Inferior parietal cortex (tissue), 1 donor: ENCODE data around the gene RALGAPA1.
A peak's percentile ranks its signal among the peaks of the same experiment; 100 is the strongest.
"Not testable (repeated sequence)": the region's sequence is repeated elsewhere in the genome, so short reads cannot be mapped to it uniquely, and the experiment has no call there.

ENCODE experiments used
- DNase-seq: peaks from one replicate; pipeline ENCODE4 v3.0.0-alpha.2; 2016; ENCODE audit errors: extremely low spot score

RALGAPA1 gene

GRCh38 chr14:35761922-35762321 is 47.2 kb downstream of the RALGAPA1 start:
- no peak for DNase-seq

GRCh38 chr14:35760143-35760542 is 49.0 kb downstream of the RALGAPA1 start:
- DNase-seq: no peak

- no peak for DNase-seq
Measured at GRCh38 chr14:35758523-35759129, 50.5 kb downstream of the RALGAPA1 start.

GRCh38 chr14:35754671-35755070 is 54.4 kb downstream of the RALGAPA1 start:
- DNase-seq: no peak

GRCh38 chr14:35752380-35752779 is 56.7 kb downstream of the RALGAPA1 start:
- no peak for DNase-seq

GRCh38 chr14:35750202-35750904 is 58.7 kb downstream of the RALGAPA1 start:
- peak; percentile 19 for DNase-seq

- DNase-seq: no peak
Measured at GRCh38 chr14:35747379-35747778, 61.7 kb downstream of the RALGAPA1 start.

GRCh38 chr14:35742442-35742841 is 66.7 kb downstream of the RALGAPA1 start:
- DNase-seq: no peak

GRCh38 chr14:35742032-35742371 is 67.1 kb downstream of the RALGAPA1 start:
- no peak for DNase-seq

GRCh38 chr14:35741345-35742031 is 67.6 kb downstream of the RALGAPA1 start:
- no peak for DNase-seq

GRCh38 chr14:35740215-35740614 is 68.9 kb downstream of the RALGAPA1 start:
- no peak for DNase-seq

GRCh38 chr14:35735163-35735562 is 73.9 kb downstream of the RALGAPA1 start:
- DNase-seq: not testable (repeated sequence)

GRCh38 chr14:35733510-35733909 is 75.6 kb downstream of the RALGAPA1 start:
- DNase-seq: not testable (repeated sequence)

- DNase-seq: no peak
Measured at GRCh38 chr14:35730871-35731270, 78.2 kb downstream of the RALGAPA1 start.

- DNase-seq: no peak
Measured at GRCh38 chr14:35727764-35728163, 81.3 kb downstream of the RALGAPA1 start.

GRCh38 chr14:35725930-35726329 is 83.2 kb downstream of the RALGAPA1 start:
- DNase-seq: no peak

- DNase-seq: no peak
Measured at GRCh38 chr14:35715079-35715478, 94.0 kb downstream of the RALGAPA1 start.

- no peak for DNase-seq
Measured at GRCh38 chr14:35712466-35712865, 96.6 kb downstream of the RALGAPA1 start.

- no peak for DNase-seq
Measured at GRCh38 chr14:35708062-35708461, 101.0 kb downstream of the RALGAPA1 start.

GRCh38 chr14:35705636-35706035 is 103.5 kb downstream of the RALGAPA1 start:
- DNase-seq: no peak

GRCh38 chr14:35704793-35705493 is 104.2 kb downstream of the RALGAPA1 start:
- DNase-seq: no peak

- no peak for DNase-seq
Measured at GRCh38 chr14:35701531-35701930, 107.6 kb downstream of the RALGAPA1 start.
